Suprapubic skin (tissue), 3 donors: ENCODE measurements around the gene TDRD15.

Experiments used
- EP300 ChIP-seq: sonication (generic); formaldehyde crosslinking; IDR thresholded peaks from one replicate; pipeline ENCODE4 v1.6.1; 2017; ENCODE audit warnings: antibody characterized with exemption
- POLR2A ChIP-seq, 2 donors: fragments of 450-650 bp; IDR thresholded peaks; one replicate each; pipeline ENCODE4 v1.6.1; 2017; ENCODE audit warnings: antibody characterized with exemption in 2 of 2, mild to moderate bottlenecking in 2 of 2, moderate library complexity in 2 of 2
- TF ChIP-seq, protein P1 (sequence below), 2 donors: fragments of 200-600 bp in 1 of 2; fragments of 450-650 bp in 1 of 2; sonication (generic) in 1 of 2; IDR thresholded peaks; one replicate each; pipeline ENCODE4 v1.5.1; 2016 to 2019; ENCODE audit warnings: antibody characterized with exemption in 2 of 2, mild to moderate bottlenecking in 1 of 2, moderate library complexity in 1 of 2

- TF ChIP-seq, protein P1, sequence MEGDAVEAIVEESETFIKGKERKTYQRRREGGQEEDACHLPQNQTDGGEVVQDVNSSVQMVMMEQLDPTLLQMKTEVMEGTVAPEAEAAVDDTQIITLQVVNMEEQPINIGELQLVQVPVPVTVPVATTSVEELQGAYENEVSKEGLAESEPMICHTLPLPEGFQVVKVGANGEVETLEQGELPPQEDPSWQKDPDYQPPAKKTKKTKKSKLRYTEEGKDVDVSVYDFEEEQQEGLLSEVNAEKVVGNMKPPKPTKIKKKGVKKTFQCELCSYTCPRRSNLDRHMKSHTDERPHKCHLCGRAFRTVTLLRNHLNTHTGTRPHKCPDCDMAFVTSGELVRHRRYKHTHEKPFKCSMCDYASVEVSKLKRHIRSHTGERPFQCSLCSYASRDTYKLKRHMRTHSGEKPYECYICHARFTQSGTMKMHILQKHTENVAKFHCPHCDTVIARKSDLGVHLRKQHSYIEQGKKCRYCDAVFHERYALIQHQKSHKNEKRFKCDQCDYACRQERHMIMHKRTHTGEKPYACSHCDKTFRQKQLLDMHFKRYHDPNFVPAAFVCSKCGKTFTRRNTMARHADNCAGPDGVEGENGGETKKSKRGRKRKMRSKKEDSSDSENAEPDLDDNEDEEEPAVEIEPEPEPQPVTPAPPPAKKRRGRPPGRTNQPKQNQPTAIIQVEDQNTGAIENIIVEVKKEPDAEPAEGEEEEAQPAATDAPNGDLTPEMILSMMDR (IDR thresholded peaks at IDR 0.05): no peak
- TF ChIP-seq POLR2A (IDR thresholded peaks at IDR 0.05): no peak
- no peak for TF ChIP-seq EP300
Observed at GRCh38 chr2:21181957-21182356, 58.2 kb downstream of the TDRD15 start.
